Suprapubic skin (tissue), 4 donors: ENCODE results near the gene TRAF3IP1. TPM values are rescaled to one million over a fixed set of nuclear protein-coding genes. Genes with fewer than 3 reads are reported as not detected.

Experiments
- DNase-seq, 2 donors: peaks; one replicate each; pipeline ENCODE4 v3.0.0-alpha.2; 2019; ENCODE audit warnings: low spot score in 2 of 2
- H3K27ac ChIP-seq: fragments of 200-600 bp; sonication (generic); one replicate; pipeline ENCODE4 v1.5.1; 2019
- H3K27me3 ChIP-seq: fragments of 200-600 bp; sonication (generic); one replicate; pipeline ENCODE4 v1.5.1; 2019
- H3K36me3 ChIP-seq: fragments of 200-600 bp; sonication (generic); one replicate; pipeline ENCODE4 v1.5.1; 2019
- H3K4me1 ChIP-seq: fragments of 200-600 bp; sonication (generic); one replicate; pipeline ENCODE4 v1.5.1; 2019
- H3K4me3 ChIP-seq: fragments of 200-600 bp; sonication (generic); one replicate; pipeline ENCODE4 v1.5.1; 2019; ENCODE audit warnings: mild to moderate bottlenecking
- H3K9me3 ChIP-seq: fragments of 200-600 bp; sonication (generic); one replicate; pipeline ENCODE4 v1.5.1; 2019
- EP300 ChIP-seq: sonication (generic); formaldehyde crosslinking; IDR thresholded peaks from one replicate; pipeline ENCODE4 v1.6.1; 2017; ENCODE audit warnings: antibody characterized with exemption
- POLR2A ChIP-seq, 2 donors: fragments of 450-650 bp; IDR thresholded peaks; one replicate each; pipeline ENCODE4 v1.6.1; 2017; ENCODE audit warnings: antibody characterized with exemption in 2 of 2, mild to moderate bottlenecking in 2 of 2, moderate library complexity in 2 of 2
- POLR2AphosphoS5 ChIP-seq, 3 donors: sonication (generic); formaldehyde crosslinking; IDR thresholded peaks; one replicate each; pipeline ENCODE4 v1.6.1; 2017; ENCODE audit warnings: antibody characterized with exemption in 3 of 3
- WGBS: methylation state at CpG from one replicate; pipeline ENCODE4 v1.1.5; 2018; 5-methylcytosine and 5-hydroxymethylcytosine counted together
- total RNA-seq, 4 donors: library from RNA; depleted of rRNA; stranded (reverse); fragments of >200 nt; gene quantifications; one replicate each; pipeline ENCODE4 v1.1.0, GENCODE V29; 2016
- TF ChIP-seq, protein P1 (sequence below), 2 donors: fragments of 200-600 bp in 1 of 2; fragments of 450-650 bp in 1 of 2; sonication (generic) in 1 of 2; IDR thresholded peaks; one replicate each; pipeline ENCODE4 v1.5.1; 2016 to 2019; ENCODE audit warnings: antibody characterized with exemption in 2 of 2, mild to moderate bottlenecking in 1 of 2, moderate library complexity in 1 of 2

Gene TRAF3IP1
- total RNA-seq, 4 donors from 2014 or later = 10.2 to 15.4 (median 10.6) TPM

DNA sequence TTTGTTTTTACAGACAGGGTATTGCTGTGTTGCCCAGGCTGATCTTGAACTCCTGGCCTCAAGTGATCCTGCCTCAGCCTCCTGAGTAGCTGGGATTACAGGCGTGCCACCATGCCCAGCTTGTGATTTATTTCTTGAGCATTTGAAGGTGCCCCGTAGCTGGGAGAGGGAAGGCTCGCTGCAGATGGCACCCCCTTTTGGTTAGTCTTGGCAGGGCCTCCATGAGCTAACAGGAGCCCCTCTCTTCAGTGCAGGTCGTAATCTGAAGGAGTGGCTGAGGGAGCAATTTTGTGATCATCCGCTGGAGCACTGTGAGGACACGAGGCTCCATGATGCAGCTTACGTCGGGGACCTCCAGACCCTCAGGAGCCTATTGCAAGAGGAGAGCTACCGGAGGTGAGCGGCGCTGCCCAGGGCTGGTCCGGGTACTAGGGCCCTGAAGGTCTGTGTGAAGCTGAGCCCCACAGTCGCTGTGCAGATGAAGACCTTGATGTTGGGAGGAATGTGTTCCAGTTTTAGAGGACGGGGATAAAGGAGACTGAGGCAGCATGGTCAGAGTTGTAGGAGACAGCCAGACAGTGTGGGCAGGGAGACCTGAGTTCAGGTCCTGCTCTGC is 113.1 kb downstream of the TRAF3IP1 start:
- H3K4me3 ChIP-seq = no peak overlapping the region
- H3K27me3 ChIP-seq = no peaks in the 10 kb centered on the region
- WGBS = 92% methylated on average over 11 of the region's 14 CpGs
- DNase-seq = no peak
- H3K4me1 ChIP-seq = peaks cover 13% of the 10 kb centered on the region
- TF ChIP-seq, protein P1, sequence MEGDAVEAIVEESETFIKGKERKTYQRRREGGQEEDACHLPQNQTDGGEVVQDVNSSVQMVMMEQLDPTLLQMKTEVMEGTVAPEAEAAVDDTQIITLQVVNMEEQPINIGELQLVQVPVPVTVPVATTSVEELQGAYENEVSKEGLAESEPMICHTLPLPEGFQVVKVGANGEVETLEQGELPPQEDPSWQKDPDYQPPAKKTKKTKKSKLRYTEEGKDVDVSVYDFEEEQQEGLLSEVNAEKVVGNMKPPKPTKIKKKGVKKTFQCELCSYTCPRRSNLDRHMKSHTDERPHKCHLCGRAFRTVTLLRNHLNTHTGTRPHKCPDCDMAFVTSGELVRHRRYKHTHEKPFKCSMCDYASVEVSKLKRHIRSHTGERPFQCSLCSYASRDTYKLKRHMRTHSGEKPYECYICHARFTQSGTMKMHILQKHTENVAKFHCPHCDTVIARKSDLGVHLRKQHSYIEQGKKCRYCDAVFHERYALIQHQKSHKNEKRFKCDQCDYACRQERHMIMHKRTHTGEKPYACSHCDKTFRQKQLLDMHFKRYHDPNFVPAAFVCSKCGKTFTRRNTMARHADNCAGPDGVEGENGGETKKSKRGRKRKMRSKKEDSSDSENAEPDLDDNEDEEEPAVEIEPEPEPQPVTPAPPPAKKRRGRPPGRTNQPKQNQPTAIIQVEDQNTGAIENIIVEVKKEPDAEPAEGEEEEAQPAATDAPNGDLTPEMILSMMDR (IDR thresholded peaks at IDR 0.05) = no peak
- no peak for TF ChIP-seq POLR2A (IDR thresholded peaks at IDR 0.05)
- no peak for TF ChIP-seq POLR2AphosphoS5 (IDR thresholded peaks at IDR 0.05)
- TF ChIP-seq EP300 = no peak
- H3K36me3 ChIP-seq = peaks cover 33% of the 10 kb centered on the region
- no peak overlapping the region for H3K27ac ChIP-seq
- no peaks in the 10 kb centered on the region for H3K9me3 ChIP-seq

GRCh38 chr2:238433941-238434845 is 113.9 kb downstream of the TRAF3IP1 start:
- Histone ChIP-seq H3K27me3 (no peaks in the 10 kb centered on the region), H3K9me3 (no peaks in the 10 kb centered on the region), H3K4me3 (no peak overlapping the region), H3K27ac (no peak overlapping the region), H3K36me3 (peaks cover 33% of the 10 kb centered on the region), H3K4me1 (peaks cover 8% of the 10 kb centered on the region)
- TF ChIP-seq, protein P1 (IDR thresholded peaks at IDR 0.05) = no peak
- TF ChIP-seq POLR2A (IDR thresholded peaks at IDR 0.05) (no peak), EP300 (no peak), POLR2AphosphoS5 (IDR thresholded peaks at IDR 0.05) (no peak)
- no peak for DNase-seq
- WGBS = 90% methylated on average over 13 of the region's 13 CpGs

DNA sequence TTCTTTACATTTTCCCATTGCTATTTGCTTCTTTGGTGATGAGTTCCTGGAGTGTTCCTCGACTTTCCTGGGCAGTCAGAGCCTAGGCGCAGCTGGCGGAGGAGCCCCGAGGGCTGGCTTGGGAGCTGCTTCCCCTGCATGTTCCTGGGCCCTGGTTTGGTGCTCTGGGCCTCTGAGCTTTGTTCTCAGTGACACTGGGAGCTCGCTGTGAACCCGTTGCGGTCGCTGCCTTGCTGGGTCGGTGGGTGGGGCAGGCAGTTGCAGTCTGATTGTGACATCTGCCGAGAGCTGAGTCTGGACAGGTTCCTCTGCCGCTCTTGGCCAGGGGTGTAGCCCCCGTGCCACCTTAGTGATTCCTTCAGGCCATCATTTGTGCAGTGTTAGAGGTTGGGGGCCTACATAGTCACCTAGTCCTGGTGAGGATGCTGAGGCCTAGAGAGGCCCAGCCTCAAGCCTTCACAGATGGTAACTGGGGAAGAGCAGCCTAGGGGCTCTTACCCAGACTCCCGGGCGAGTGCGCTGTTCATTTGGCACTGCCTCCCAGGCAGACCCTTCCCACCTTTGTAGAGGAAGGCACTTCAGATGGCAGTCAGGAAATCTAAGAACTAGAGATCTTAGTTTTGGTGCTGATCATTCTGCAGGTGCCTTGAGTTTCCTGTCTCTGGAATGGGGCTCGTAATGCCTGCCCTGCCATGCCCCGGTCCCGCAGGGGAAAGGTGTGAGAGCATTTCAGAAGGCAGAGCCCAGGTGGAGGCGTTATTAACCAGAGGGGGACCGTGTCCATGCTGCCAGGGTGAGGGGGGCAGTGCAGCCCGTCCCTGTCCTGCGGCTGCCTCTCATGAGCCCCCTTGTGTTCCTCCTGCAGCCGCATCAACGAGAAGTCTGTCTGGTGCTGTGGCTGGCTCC is 114.8 kb downstream of the TRAF3IP1 start:
- TF ChIP-seq POLR2A (IDR thresholded peaks at IDR 0.05) (no peak), EP300 (no peak), POLR2AphosphoS5 (IDR thresholded peaks at IDR 0.05) (no peak)
- TF ChIP-seq, protein P1 (IDR thresholded peaks at IDR 0.05) = no peak
- Histone ChIP-seq H3K27me3 (no peaks in the 10 kb centered on the region), H3K4me3 (no peak overlapping the region), H3K27ac (no peak overlapping the region), H3K4me1 (peaks cover 10% of the 10 kb centered on the region), H3K9me3 (no peaks in the 10 kb centered on the region), H3K36me3 (peaks cover 33% of the 10 kb centered on the region)
- no peak for DNase-seq
- WGBS = 82% methylated on average over 16 of the region's 24 CpGs

- no peak for DNase-seq
These were observed 115.4 kb downstream of the TRAF3IP1 start for GRCh38 chr2:238435752-238436096.

More at GRCh38 chr2:238435752-238436096, 115.4 kb downstream of the TRAF3IP1 start:
- H3K4me1 ChIP-seq = peaks cover 13% of the 10 kb centered on the region
- no peak overlapping the region for H3K27ac ChIP-seq
- H3K4me3 ChIP-seq = no peak overlapping the region
- TF ChIP-seq POLR2A (IDR thresholded peaks at IDR 0.05) (no peak), POLR2AphosphoS5 (IDR thresholded peaks at IDR 0.05) (no peak), EP300 (no peak)
- TF ChIP-seq, protein P1 (IDR thresholded peaks at IDR 0.05) = no peak
- H3K27me3 ChIP-seq = no peaks in the 10 kb centered on the region
- no peaks in the 10 kb centered on the region for H3K9me3 ChIP-seq
- H3K36me3 ChIP-seq = peaks cover 29% of the 10 kb centered on the region
- WGBS = 95% methylated on average over 20 of the region's 20 CpGs
